NCI-H2081 treated with DMSO at 0.1 percent for 48 hours (cell line): ENCODE measurements around the gene OMP.

Experiments
- DNase-seq: peaks from one replicate; lab custom pipeline; 2025; lab: John Stamatoyannopoulos, UW

The OMP gene

GRCh38 chr11:77069336-77069968 lies 33.2 kb upstream of the OMP start:
- DNase-seq: no peak

- DNase-seq: no peak
These were observed 32.6 kb upstream of the OMP start for GRCh38 chr11:77069969-77070582.

GRCh38 chr11:77071077-77071476 lies 31.6 kb upstream of the OMP start:
- DNase-seq: no peak

GRCh38 chr11:77071671-77072605 lies 30.7 kb upstream of the OMP start:
- DNase-seq: no peak

GRCh38 chr11:77072851-77073327 lies 29.8 kb upstream of the OMP start:
- DNase-seq: no peak

GRCh38 chr11:77073328-77074001 lies 29.2 kb upstream of the OMP start:
- no peak for DNase-seq

- DNase-seq: no peak
These were observed 28.4 kb upstream of the OMP start for GRCh38 chr11:77074205-77074604.

GRCh38 chr11:77074626-77075221 lies 27.9 kb upstream of the OMP start:
- no peak for DNase-seq

- DNase-seq: no peak
These were observed 27.2 kb upstream of the OMP start for GRCh38 chr11:77075425-77075905.

- DNase-seq: no peak
These were observed 23.0 kb upstream of the OMP start for GRCh38 chr11:77079666-77080065.

- DNase-seq: no peak
These were observed 21.9 kb upstream of the OMP start for GRCh38 chr11:77080643-77081210.

GRCh38 chr11:77081381-77081851 lies 21.2 kb upstream of the OMP start:
- DNase-seq: no peak

GRCh38 chr11:77081976-77082836 lies 20.4 kb upstream of the OMP start:
- no peak for DNase-seq

GRCh38 chr11:77082838-77083565 lies 19.6 kb upstream of the OMP start:
- no peak for DNase-seq

- DNase-seq: no peak
These were observed 18.9 kb upstream of the OMP start for GRCh38 chr11:77083566-77084245.

GRCh38 chr11:77084581-77085191 lies 18.0 kb upstream of the OMP start:
- no peak for DNase-seq

GRCh38 chr11:77085652-77086051 lies 17.0 kb upstream of the OMP start:
- no peak for DNase-seq
